Glutamatergic neuron (in vitro differentiated cells): Measurements from ENCODE around the gene SFR1. TPM values are rescaled to one million over a fixed set of nuclear protein-coding genes. Genes with fewer than 3 reads are reported as not detected.

ENCODE experiments used
- DNase-seq: peaks from one replicate; pipeline ENCODE4 v3.0.0; 2022
- H3K27ac Mint-ChIP-seq: one replicate; pipeline ENCODE4 v1.8.0; 2020; ENCODE audit warnings: mild to moderate bottlenecking, mixed read lengths, inconsistent platforms; ENCODE audit not compliant: unreplicated experiment
- H3K27me3 Mint-ChIP-seq: one replicate; pipeline ENCODE4 v1.8.0; 2020; ENCODE audit warnings: mild to moderate bottlenecking, moderate library complexity, mixed read lengths, inconsistent platforms; ENCODE audit not compliant: unreplicated experiment
- H3K36me3 Mint-ChIP-seq: one replicate; pipeline ENCODE4 v1.8.0; 2020; ENCODE audit warnings: mild to moderate bottlenecking, mixed read lengths, inconsistent platforms; ENCODE audit not compliant: unreplicated experiment
- H3K4me1 Mint-ChIP-seq: one replicate; pipeline ENCODE4 v1.8.0; 2020; ENCODE audit warnings: mild to moderate bottlenecking, low read depth, mixed read lengths, inconsistent platforms; ENCODE audit not compliant: unreplicated experiment
- H3K4me3 Mint-ChIP-seq: one replicate; pipeline ENCODE4 v1.8.0; 2020; ENCODE audit warnings: mild to moderate bottlenecking, mixed read lengths, inconsistent platforms; ENCODE audit not compliant: unreplicated experiment
- H3K9me3 Mint-ChIP-seq: one replicate; pipeline ENCODE4 v1.8.0; 2020; ENCODE audit warnings: mild to moderate bottlenecking, moderate library complexity, mixed read lengths, inconsistent platforms; ENCODE audit not compliant: unreplicated experiment
- total RNA-seq: library from RNA; stranded (reverse); fragmentation: NEBNext Ultra II Directional; extraction: Animal tissue kit (Norgen Biotek cat#: 25700); gene quantifications from one replicate; pipeline ENCODE4 v1.2.1, GENCODE V29; 2021; ENCODE audit not compliant: unreplicated experiment
- TF ChIP-seq, protein P1 (sequence below): fragments of 200-600 bp; sonication (generic); IDR thresholded peaks from one replicate; pipeline ENCODE4 v1.5.0; 2021; ENCODE audit not compliant: partially characterized antibody, unreplicated experiment

SFR1 gene
- total RNA-seq, 1 donor from 2014 or later = 4.7 TPM

GRCh38 chr10:104117839-104118323 is 4.1 kb upstream of the SFR1 start:
- no peaks in the 10 kb centered on the region for H3K4me1 Mint-ChIP-seq
- H3K27ac Mint-ChIP-seq = no peak overlapping the region
- TF ChIP-seq, protein P1, sequence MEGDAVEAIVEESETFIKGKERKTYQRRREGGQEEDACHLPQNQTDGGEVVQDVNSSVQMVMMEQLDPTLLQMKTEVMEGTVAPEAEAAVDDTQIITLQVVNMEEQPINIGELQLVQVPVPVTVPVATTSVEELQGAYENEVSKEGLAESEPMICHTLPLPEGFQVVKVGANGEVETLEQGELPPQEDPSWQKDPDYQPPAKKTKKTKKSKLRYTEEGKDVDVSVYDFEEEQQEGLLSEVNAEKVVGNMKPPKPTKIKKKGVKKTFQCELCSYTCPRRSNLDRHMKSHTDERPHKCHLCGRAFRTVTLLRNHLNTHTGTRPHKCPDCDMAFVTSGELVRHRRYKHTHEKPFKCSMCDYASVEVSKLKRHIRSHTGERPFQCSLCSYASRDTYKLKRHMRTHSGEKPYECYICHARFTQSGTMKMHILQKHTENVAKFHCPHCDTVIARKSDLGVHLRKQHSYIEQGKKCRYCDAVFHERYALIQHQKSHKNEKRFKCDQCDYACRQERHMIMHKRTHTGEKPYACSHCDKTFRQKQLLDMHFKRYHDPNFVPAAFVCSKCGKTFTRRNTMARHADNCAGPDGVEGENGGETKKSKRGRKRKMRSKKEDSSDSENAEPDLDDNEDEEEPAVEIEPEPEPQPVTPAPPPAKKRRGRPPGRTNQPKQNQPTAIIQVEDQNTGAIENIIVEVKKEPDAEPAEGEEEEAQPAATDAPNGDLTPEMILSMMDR = no peak
- H3K27me3 Mint-ChIP-seq = peaks cover 1% of the 10 kb centered on the region
- peaks cover 3% of the 10 kb centered on the region for H3K9me3 Mint-ChIP-seq
- H3K4me3 Mint-ChIP-seq = no peak overlapping the region
- no peak for DNase-seq
- H3K36me3 Mint-ChIP-seq = no peaks in the 10 kb centered on the region

GRCh38 chr10:104119996-104120395 is 2.0 kb upstream of the SFR1 start:
- no peak for DNase-seq
- Mint-ChIP-seq H3K4me1 (no peaks in the 10 kb centered on the region), H3K36me3 (no peaks in the 10 kb centered on the region), H3K4me3 (no peak overlapping the region), H3K27ac (no peak overlapping the region), H3K9me3 (peaks cover 3% of the 10 kb centered on the region), H3K27me3 (peaks cover 1% of the 10 kb centered on the region)
- TF ChIP-seq, protein P1 = no peak

DNA sequence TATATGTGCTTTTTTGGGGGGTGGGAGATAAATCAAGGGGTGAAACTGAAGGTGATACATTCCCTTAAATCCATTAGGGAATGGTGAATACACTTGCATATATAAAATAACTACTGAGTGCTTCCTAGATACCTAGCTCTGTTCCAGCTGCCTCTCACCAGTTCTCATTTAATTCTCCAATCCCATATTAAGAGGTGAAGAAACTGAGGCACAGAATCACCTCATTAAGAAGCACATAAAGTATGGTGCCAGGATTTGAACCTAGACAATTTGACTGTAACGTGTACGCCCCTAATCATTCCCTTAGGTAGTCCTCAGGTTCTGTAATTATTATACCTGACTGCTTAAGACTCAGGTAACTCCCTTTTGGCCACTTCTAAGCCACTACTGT is 1.5 kb upstream of the SFR1 start:
- H3K27ac Mint-ChIP-seq = peak overlapping the region; percentile 95
- no peaks in the 10 kb centered on the region for H3K4me1 Mint-ChIP-seq
- H3K9me3 Mint-ChIP-seq = peaks cover 3% of the 10 kb centered on the region

GRCh38 chr10:104120903-104121484 is 977 bp upstream of the SFR1 start:
- Mint-ChIP-seq H3K27me3 (peaks cover 1% of the 10 kb centered on the region), H3K9me3 (peaks cover 3% of the 10 kb centered on the region), H3K4me3 (peak overlapping the region; percentile 91), H3K27ac (peak overlapping the region; percentile 95), H3K36me3 (no peaks in the 10 kb centered on the region), H3K4me1 (no peaks in the 10 kb centered on the region)
- DNase-seq = peak; percentile 59
- TF ChIP-seq, protein P1 = no peak

More for the DNA sequence above, 1.5 kb upstream of the SFR1 start:
- Mint-ChIP-seq H3K36me3 (no peaks in the 10 kb centered on the region), H3K4me3 (peak overlapping the region; percentile 91), H3K27me3 (peaks cover 1% of the 10 kb centered on the region)
- TF ChIP-seq, protein P1 = no peak
- no peak for DNase-seq

DNA sequence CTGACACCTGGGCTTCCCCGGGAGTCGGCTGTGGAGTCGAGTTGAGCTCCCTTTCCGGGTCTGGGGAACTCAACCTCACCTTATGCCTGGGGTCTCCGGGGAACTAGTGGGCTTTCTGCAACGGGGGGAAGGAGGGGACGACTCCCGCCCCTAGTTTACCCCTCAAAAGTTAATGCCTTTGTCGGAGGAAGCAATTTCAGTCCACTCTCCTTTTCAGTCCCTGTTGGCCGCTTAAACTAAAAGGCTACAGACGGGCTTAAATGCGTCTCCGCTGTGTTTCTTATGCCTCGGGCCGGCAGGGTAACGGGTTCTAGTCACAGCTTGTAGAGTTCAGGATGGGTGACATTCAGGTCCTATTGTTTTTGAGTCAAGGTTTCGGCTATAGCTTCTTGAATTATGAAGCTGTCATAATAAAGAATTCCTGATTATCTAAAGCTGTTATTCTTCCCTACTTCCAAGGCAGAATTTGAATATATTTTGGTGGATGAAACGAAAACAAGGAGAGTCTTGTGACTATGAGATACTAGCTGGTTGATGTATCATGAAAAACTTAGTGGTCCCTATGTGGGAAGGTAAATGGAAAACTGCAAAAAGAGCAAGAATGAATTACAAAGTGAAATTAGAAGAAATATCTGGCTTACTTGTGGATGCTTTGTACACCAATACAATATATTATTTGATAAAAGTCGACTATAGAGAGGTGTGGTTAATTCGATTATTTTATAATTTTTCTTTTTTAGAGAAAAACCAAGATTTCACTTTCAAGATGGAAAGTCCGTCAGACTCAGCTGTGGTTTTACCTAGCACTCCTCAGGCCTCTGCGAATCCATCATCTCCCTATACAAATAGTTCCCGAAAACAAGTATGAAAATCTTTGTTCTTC is 495 bp downstream of the SFR1 start:
- no peaks in the 10 kb centered on the region for H3K4me1 Mint-ChIP-seq
- peak overlapping the region; percentile 76 for H3K4me3 Mint-ChIP-seq
- TF ChIP-seq, protein P1 = no peak
- no peaks in the 10 kb centered on the region for H3K36me3 Mint-ChIP-seq
- no peaks in the 10 kb centered on the region for H3K27me3 Mint-ChIP-seq
- peaks cover 3% of the 10 kb centered on the region for H3K9me3 Mint-ChIP-seq
- DNase-seq = no peak
- peak overlapping the region; percentile 45 for H3K27ac Mint-ChIP-seq
